IMR-90 (cell line): ENCODE measurements around the gene SLC12A8. TPM values are rescaled to one million over a fixed set of nuclear protein-coding genes. Genes with fewer than 3 reads are reported as not detected.
A peak's percentile ranks its signal among the peaks of the same experiment; 100 is the strongest.

Experiments used
- ATAC-seq: fragments of 200-7000 bp; cut with Tn5 transposase; 2 replicates; pipeline ENCODE4 v1.9.1; 2020; ENCODE audit warnings: low read depth, mild to moderate bottlenecking, moderate library complexity
- BruUV-seq: library from RNA; stranded (reverse); fragments of 400-500 nt; replicated peaks from 2 replicates; lab custom pipeline; 2021; lab: Mats Ljungman, UMichigan
- CTCF ChIA-PET: fragments of 300-600 bp; formaldehyde crosslinking; extraction: SDS; loops from one replicate; lab custom pipeline; 2021; ENCODE audit warnings: antibody characterized with exemption; lab: Yijun Ruan, JAX
- POLR2A ChIA-PET: fragments of 300-600 bp; sonication (Branson Sonifier 250); formaldehyde crosslinking; loops from one replicate; lab custom pipeline; 2022; ENCODE audit warnings: antibody characterized with exemption; ENCODE audit not compliant: unreplicated experiment; lab: Charles Lee
- DNase-seq: peaks from one replicate; pipeline ENCODE4 v3.0.0; 2013
- H2AFZ ChIP-seq: replicated peaks from 2 replicates; pipeline ENCODE3; 2013; ENCODE audit warnings: low read length, mild to moderate bottlenecking; ENCODE audit not compliant: poor library complexity
- H2AK5ac ChIP-seq: 2 replicates; pipeline ENCODE4 v1.6.1; 2013; ENCODE audit warnings: low read depth, low read length, inconsistent platforms
- H2AK9ac ChIP-seq: replicated peaks from 2 replicates; pipeline ENCODE3; 2013; ENCODE audit warnings: mild to moderate bottlenecking, low read depth, low read length, moderate library complexity; ENCODE audit not compliant: poor library complexity
- H2BK120ac ChIP-seq: 2 replicates; pipeline ENCODE4 v1.6.1; 2013; ENCODE audit warnings: low read depth, low read length, inconsistent platforms
- H2BK15ac ChIP-seq: 3 replicates; pipeline ENCODE4 v1.6.1; 2013; ENCODE audit warnings: low read depth, low read length, inconsistent platforms
- H2BK20ac ChIP-seq: 2 replicates; pipeline ENCODE4 v1.6.1; 2013; ENCODE audit warnings: low read depth, mild to moderate bottlenecking, inconsistent platforms, low read length, moderate library complexity
- H2BK5ac ChIP-seq: 2 replicates; pipeline ENCODE4 v1.6.1; 2013; ENCODE audit warnings: mild to moderate bottlenecking, low read depth, low read length, inconsistent platforms; ENCODE audit not compliant: poor library complexity, severe bottlenecking
- H3K14ac ChIP-seq: replicated peaks from 2 replicates; pipeline ENCODE4 v1.6.1; 2013; ENCODE audit warnings: low read depth, low read length, inconsistent platforms
- H3K18ac ChIP-seq: 2 replicates; pipeline ENCODE4 v1.6.1; 2013; ENCODE audit warnings: low read depth, low read length, control low read depth
- H3K23ac ChIP-seq: 2 replicates; pipeline ENCODE4 v1.6.1; 2013; ENCODE audit warnings: low read depth, low read length, inconsistent platforms
- H3K27ac ChIP-seq: 2 replicates; pipeline ENCODE4 v1.5.1; 2013; ENCODE audit warnings: mild to moderate bottlenecking, control low read depth, low read length; ENCODE audit not compliant: insufficient read depth
- H3K27me3 ChIP-seq: 2 replicates; pipeline ENCODE4 v1.6.1; 2013; ENCODE audit warnings: low read length; ENCODE audit not compliant: control insufficient read depth, insufficient read depth
- H3K36me3 ChIP-seq: 2 replicates; pipeline ENCODE4 v1.6.1; 2013; ENCODE audit warnings: low read length, mixed read lengths; ENCODE audit not compliant: control insufficient read depth, insufficient read depth
- H3K4ac ChIP-seq: 2 replicates; pipeline ENCODE4 v1.6.1; 2013; ENCODE audit warnings: low read depth, low read length, inconsistent platforms
- H3K4me1 ChIP-seq: 2 replicates; pipeline ENCODE4 v1.6.1; 2013; ENCODE audit warnings: low read length, mixed read lengths; ENCODE audit not compliant: control insufficient read depth, insufficient read depth
- H3K4me2 ChIP-seq: 2 replicates; pipeline ENCODE4 v1.6.1; 2013; ENCODE audit warnings: low read depth, mild to moderate bottlenecking, control low read depth, low read length, moderate library complexity
- H3K4me3 ChIP-seq: 2 replicates; pipeline ENCODE4 v1.5.1; 2013; ENCODE audit warnings: low read depth, mild to moderate bottlenecking, control low read depth, low read length, moderate library complexity; ENCODE audit not compliant: insufficient read depth
- H3K56ac ChIP-seq: 2 replicates; pipeline ENCODE4 v1.6.1; 2013; ENCODE audit warnings: low read length, inconsistent platforms; ENCODE audit not compliant: insufficient read depth; ENCODE audit errors: extremely low read depth
- H3K79me1 ChIP-seq, 2 experiments: 2 replicates each; pipeline ENCODE4 v1.6.1; 2013; ENCODE audit warnings: low read length in 2 of 2, inconsistent platforms in 1 of 2, low read depth in 1 of 2
- H3K9ac ChIP-seq: 2 replicates; pipeline ENCODE4 v1.6.1; 2013; ENCODE audit warnings: low read depth, low read length, control low read depth
- H3K9me1 ChIP-seq: 2 replicates; pipeline ENCODE4 v1.6.1; 2013; ENCODE audit warnings: low read length, inconsistent platforms; ENCODE audit not compliant: insufficient read depth
- H3K9me3 ChIP-seq: 2 replicates; pipeline ENCODE4 v1.6.1; 2013; ENCODE audit warnings: low read length; ENCODE audit not compliant: control insufficient read depth, insufficient read depth
- H4K20me1 ChIP-seq: 2 replicates; pipeline ENCODE4 v1.6.1; 2013; ENCODE audit warnings: low read length, inconsistent platforms; ENCODE audit not compliant: insufficient read depth
- H4K5ac ChIP-seq: 2 replicates; pipeline ENCODE4 v1.6.1; 2013; ENCODE audit warnings: mild to moderate bottlenecking, low read depth, low read length, control low read depth
- H4K8ac ChIP-seq, 2 experiments: 2 replicates each; pipeline ENCODE4 v1.6.1; 2013; ENCODE audit warnings: low read depth in 2 of 2, low read length in 2 of 2, control low read depth in 1 of 2, inconsistent platforms in 1 of 2
- H4K91ac ChIP-seq: 2 replicates; pipeline ENCODE4 v1.6.1; 2013; ENCODE audit warnings: low read depth, low read length, inconsistent platforms; ENCODE audit not compliant: insufficient read depth
- CEBPB ChIP-seq: IDR thresholded peaks from 2 replicates; pipeline ENCODE4 v1.6.1; 2012; ENCODE audit warnings: low read depth, low read length, improper control_type of control experiment
- POLR2A ChIP-seq: IDR thresholded peaks from 2 replicates; pipeline ENCODE4 v1.6.1; 2012; ENCODE audit warnings: mild to moderate bottlenecking, low read depth, low read length
- WGBS, 2 experiments: methylation state at CpG; one replicate each; pipeline versions ENCODE4 v1.1.5 to v1.1.7; 2013; ENCODE audit warnings: missing lambda C conversion rate in 2 of 2; ENCODE audit not compliant: insufficient read length in 1 of 2; ENCODE audit errors: extremely low coverage in 2 of 2; 5-methylcytosine and 5-hydroxymethylcytosine counted together
- dilution Hi-C: fragments of 300-500 bp; cut with HindIII; formaldehyde crosslinking; loops from one replicate; pipeline ENCODE4 v1.14.3; 2018; ENCODE audit warnings: low sequenced_read_pairs; ENCODE audit not compliant: unreplicated experiment
- in situ Hi-C: fragments of 300-500 bp; cut with MboI; formaldehyde crosslinking; loops from 3 replicates; pipeline ENCODE4 v1.14.3; 2019; ENCODE audit warnings: low sequenced_read_pairs, inconsistent platforms, mixed read lengths
- intact Hi-C: fragments of 100-400 bp; cut with micrococcal nuclease; formaldehyde crosslinking; loops from 2 replicates; pipeline ENCODE4 v1.10.0; 2022
- polyA plus RNA-seq, 3 experiments: library from polyadenylated mRNA; depleted of rRNA; stranded (reverse); fragments of >200 nt; gene quantifications; 2 replicates each; pipeline ENCODE4 v1.2.3, GENCODE V29; 2012; ENCODE audit warnings: low replicate concordance in 1 of 3
- total RNA-seq: library from RNA; depleted of rRNA; stranded (reverse); fragments of >200 nt; gene quantifications from 2 replicates; pipeline ENCODE4 v1.2.3, GENCODE V29; 2012

Gene SLC12A8
- total and polyA plus RNA-seq, 2 of the 4 experiments (the other 2 are of a cell fraction): 2.2 to 4.3 TPM

GRCh38 chr3:125102470-125102869 lies 110.1 kb downstream of the SLC12A8 start:
- ChIA-PET CTCF (no interaction called here), POLR2A (no interaction called here)
- TF ChIP-seq POLR2A (no peak), CEBPB (no peak)
- H3K9ac ChIP-seq: no peak overlapping the region
- ATAC-seq (peak; percentile 27; the same call in 1 of the 2 replicates), DNase-seq (no peak)
- peaks cover 2% of the 10 kb centered on the region; the same call in 1 of the 2 replicates for H3K9me3 ChIP-seq
- no peak overlapping the region for H3K4me3 ChIP-seq
- no peaks in the 10 kb centered on the region for H4K20me1 ChIP-seq
- H4K91ac ChIP-seq: no peak overlapping the region
- H3K56ac ChIP-seq: no peak overlapping the region
- H3K27ac ChIP-seq: no peak overlapping the region
- H2AK5ac ChIP-seq: no peak overlapping the region
- no peak overlapping the region for H2AFZ ChIP-seq
- no peak overlapping the region for H3K14ac ChIP-seq
- H2AK9ac ChIP-seq: no peak overlapping the region
- H4K8ac ChIP-seq: no peak overlapping the region
- no peak overlapping the region for H4K5ac ChIP-seq
- dilution Hi-C loops (no loop called here), intact Hi-C loops (no loop called here), in situ Hi-C loops (no loop called here)
- H3K18ac ChIP-seq: no peak overlapping the region
- H3K4me2 ChIP-seq: no peak overlapping the region
- H2BK20ac ChIP-seq: no peak overlapping the region; the same call in 1 of the 2 replicates
- H3K23ac ChIP-seq: no peak overlapping the region
- no peaks in the 10 kb centered on the region; the same call in 1 of the 2 replicates for H3K36me3 ChIP-seq
- H2BK15ac ChIP-seq: no peak overlapping the region
- peaks cover 5% of the 10 kb centered on the region for H3K4me1 ChIP-seq
- H3K27me3 ChIP-seq: no peaks in the 10 kb centered on the region
- H3K9me1 ChIP-seq: peaks cover 5% of the 10 kb centered on the region
- H3K4ac ChIP-seq: no peak overlapping the region; the same call in 1 of the 2 replicates
- WGBS, 2 experiments: no CpG with 5 or more reads among the region's 6 CpGs
- H2BK120ac ChIP-seq: no peak overlapping the region
- no TSS peak for BruUV-seq
- H3K79me1 ChIP-seq: 0 out of 4 replicates have a peak, but pooled peaks cover 0 to 1% of the 10 kb centered on the region in 2 experiments
- H2BK5ac ChIP-seq: no peak overlapping the region
